GM12801 (cell line): ENCODE data around the gene ARHGEF1.

Source experiments
- TF ChIP-seq, protein P1 (sequence below): IDR thresholded peaks from one replicate; pipeline ENCODE4 v1.5.1; 2011; ENCODE audit warnings: control low read depth; ENCODE audit not compliant: insufficient read length; ENCODE audit errors: extremely low read depth

The ARHGEF1 gene

DNA sequence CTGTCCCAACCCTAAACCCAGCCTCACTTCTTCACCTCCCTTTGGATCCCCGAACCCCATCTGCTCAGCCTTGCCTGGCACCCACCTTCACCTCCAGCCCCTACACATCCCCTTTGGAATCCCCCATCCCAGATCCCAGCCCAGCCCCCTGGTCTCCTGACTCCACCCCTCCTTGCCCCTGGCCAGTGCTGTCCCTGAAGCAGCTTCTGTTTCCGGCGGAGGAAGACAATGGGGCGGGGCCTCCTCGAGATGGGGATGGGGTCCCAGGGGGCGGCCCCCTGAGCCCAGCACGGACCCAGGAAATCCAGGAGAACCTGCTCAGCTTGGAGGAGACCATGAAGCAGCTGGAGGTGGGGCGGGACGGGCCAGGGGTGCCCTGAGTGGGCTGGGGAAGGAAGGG is 23.3 kb downstream of the ARHGEF1 start:
- TF ChIP-seq, protein P1, sequence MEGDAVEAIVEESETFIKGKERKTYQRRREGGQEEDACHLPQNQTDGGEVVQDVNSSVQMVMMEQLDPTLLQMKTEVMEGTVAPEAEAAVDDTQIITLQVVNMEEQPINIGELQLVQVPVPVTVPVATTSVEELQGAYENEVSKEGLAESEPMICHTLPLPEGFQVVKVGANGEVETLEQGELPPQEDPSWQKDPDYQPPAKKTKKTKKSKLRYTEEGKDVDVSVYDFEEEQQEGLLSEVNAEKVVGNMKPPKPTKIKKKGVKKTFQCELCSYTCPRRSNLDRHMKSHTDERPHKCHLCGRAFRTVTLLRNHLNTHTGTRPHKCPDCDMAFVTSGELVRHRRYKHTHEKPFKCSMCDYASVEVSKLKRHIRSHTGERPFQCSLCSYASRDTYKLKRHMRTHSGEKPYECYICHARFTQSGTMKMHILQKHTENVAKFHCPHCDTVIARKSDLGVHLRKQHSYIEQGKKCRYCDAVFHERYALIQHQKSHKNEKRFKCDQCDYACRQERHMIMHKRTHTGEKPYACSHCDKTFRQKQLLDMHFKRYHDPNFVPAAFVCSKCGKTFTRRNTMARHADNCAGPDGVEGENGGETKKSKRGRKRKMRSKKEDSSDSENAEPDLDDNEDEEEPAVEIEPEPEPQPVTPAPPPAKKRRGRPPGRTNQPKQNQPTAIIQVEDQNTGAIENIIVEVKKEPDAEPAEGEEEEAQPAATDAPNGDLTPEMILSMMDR: no peak

GRCh38 chr19:41906916-41907680 is 24.1 kb downstream of the ARHGEF1 start:
- TF ChIP-seq, protein P1: no peak

DNA sequence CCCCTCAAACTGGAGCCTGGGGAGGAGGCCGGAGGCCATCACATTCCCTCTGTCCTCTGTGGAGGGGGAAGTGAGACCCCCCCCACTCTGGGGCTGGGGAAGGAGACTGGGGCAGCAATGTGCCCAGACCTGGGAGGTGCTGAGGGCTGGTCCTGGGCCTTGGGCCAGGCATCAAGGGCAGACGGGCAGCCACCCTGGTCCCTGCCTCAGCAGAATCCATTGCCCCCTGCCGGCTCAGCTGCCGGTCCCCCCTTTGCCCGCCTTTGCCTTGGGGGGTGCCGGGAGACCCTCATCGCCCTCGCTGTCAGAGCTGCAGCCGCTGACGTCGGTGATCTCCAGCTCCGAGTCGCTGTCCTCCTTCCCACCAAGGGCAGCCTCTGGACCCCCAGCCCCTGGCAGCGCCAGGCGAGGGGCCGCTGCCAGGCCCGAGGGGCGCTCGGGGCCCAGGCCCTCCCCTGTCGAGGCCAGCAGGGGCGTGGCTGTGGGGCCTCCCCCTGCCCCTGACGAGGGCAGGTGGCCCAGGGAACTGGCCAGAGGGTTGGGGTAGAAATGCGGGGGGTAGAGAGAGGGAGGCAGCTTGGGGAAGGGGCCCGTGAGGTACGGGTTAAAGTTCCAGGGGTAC is 25.1 kb downstream of the ARHGEF1 start:
- TF ChIP-seq, protein P1: no peak

- TF ChIP-seq, protein P1: no peak
Measured at GRCh38 chr19:41908724-41909464, 25.9 kb downstream of the ARHGEF1 start.

DNA sequence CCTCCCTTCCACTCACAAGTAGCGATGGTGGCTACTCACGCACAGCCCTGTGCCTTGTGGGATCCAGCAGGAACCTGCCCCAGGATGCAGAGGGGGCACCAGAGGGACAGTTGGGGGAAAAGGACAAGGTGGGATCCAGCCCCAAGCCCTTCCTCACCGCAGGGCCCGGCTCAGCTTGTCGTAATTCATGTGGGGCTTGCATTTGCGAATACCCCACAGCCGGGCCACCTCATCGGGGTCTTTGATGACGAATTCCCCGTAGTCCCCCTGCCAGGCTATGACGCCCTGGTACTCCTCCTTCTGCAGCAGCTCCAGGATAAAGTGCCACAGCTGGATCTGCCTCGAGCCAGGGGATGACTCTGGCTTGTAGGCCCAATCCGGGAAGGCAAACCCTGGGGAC is 26.7 kb downstream of the ARHGEF1 start:
- TF ChIP-seq, protein P1: no peak

DNA sequence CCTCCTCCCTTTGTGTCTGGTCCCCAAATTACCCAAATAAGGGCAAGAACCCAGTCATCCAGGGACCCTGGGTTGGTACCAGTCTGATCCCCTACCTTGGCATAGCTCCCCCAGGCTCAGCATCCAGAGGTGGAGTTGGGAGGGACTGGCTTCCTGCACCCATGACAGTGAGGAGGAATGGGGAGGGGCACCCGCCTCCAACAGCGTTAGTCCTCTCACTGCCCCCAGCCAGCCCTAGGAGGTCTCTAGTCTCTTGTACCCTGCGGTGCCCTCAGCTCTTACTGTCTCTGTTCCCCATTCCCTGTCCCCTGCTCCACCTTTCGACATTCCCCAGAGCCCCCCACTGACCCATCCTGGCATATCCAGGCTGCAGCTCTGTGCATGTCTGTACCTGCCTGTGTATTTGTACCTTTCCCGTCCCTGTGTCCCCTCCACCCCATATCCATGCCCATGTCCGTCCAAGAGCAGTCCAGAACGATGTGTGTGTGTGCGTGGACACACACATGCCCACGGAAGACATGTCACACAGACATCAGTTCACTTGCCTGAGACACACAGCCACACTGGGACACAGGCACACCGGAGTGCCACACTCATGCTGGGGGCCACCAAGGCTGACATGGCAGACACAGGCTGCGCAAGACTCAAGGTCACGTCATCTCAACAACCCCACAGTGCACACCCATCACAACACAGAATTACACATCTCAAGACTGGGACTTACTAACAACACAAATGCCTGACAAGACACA is 27.4 kb downstream of the ARHGEF1 start:
- TF ChIP-seq, protein P1: no peak
